ENCODE results near the gene WASL. TPM values are rescaled to one million over a fixed set of nuclear protein-coding genes. Genes with fewer than 3 reads are reported as not detected.

Gene WASL
- total RNA-seq, 1 experiment from 2014 or later: 42.3 TPM

GRCh38 chr7:123710683-123711082 is 38.1 kb downstream of the WASL start:
- Histone ChIP-seq H3K4me3 (ENCODE audit: low read depth, low read length) (no peak overlapping the region), H3K4me1 (peaks cover 22% of the 10 kb centered on the region), H3K27me3 (replicated peaks; ENCODE audit: control insufficient read depth, insufficient read depth, low read length) (no peaks in the 10 kb centered on the region), H3K36me3 (ENCODE audit: control insufficient read depth, insufficient read depth, low read length) (no peaks in the 10 kb centered on the region; the same call in 1 of the 2 replicates), H3K9me3 (no peaks in the 10 kb centered on the region)
- CTCF ChIA-PET: no interaction called here
- peaks cover 22% of the 10 kb centered on the region for H3K4me1 Mint-ChIP-seq (ENCODE audit: low read depth, unreplicated experiment)
- no peaks in the 10 kb centered on the region for H3K9me3 Mint-ChIP-seq (ENCODE audit: unreplicated experiment)
- H3K27ac Mint-ChIP-seq (ENCODE audit: unreplicated experiment): no peak overlapping the region
- H3K4me3 Mint-ChIP-seq (ENCODE audit: unreplicated experiment): no peak overlapping the region
- intact Hi-C loops (cut with micrococcal nuclease; ENCODE audit: unreplicated experiment): loop anchor here (5.0 kb wide), 1 partner anchor 37 kb away; the partner anchor contains the start of gene WASL
- peaks cover 18% of the 10 kb centered on the region for H3K36me3 Mint-ChIP-seq (ENCODE audit: insufficient read depth, unreplicated experiment)
- no peaks in the 10 kb centered on the region for H3K27me3 Mint-ChIP-seq (ENCODE audit: insufficient read depth, unreplicated experiment)
- no peak for TF ChIP-seq CTCF (IDR thresholded peaks at IDR 0.05; ENCODE audit: insufficient read depth in 1 of 2, low read depth in 1 of 2, low read length in 1 of 2, severe bottlenecking in 1 of 2, unreplicated experiment in 1 of 2)
- POLR2A ChIA-PET: no interaction called here
- no peak for DNase-seq
- no TSS peak for BruUV-seq (replicated peaks)

- BruUV-seq (replicated peaks): no TSS peak
- Mint-ChIP-seq H3K27ac (ENCODE audit: unreplicated experiment) (no peak overlapping the region), H3K9me3 (ENCODE audit: unreplicated experiment) (no peaks in the 10 kb centered on the region), H3K27me3 (ENCODE audit: insufficient read depth, unreplicated experiment) (no peaks in the 10 kb centered on the region), H3K36me3 (ENCODE audit: insufficient read depth, unreplicated experiment) (peaks cover 26% of the 10 kb centered on the region), H3K4me3 (ENCODE audit: unreplicated experiment) (no peak overlapping the region), H3K4me1 (ENCODE audit: low read depth, unreplicated experiment) (peaks cover 19% of the 10 kb centered on the region)
- ChIA-PET POLR2A (interaction anchor here (0.6 kb wide), 1 partner anchor 61 kb away, joined by 4 read pairs; no protein-coding TSS in a partner anchor), CTCF (no interaction called here)
- no peak for TF ChIP-seq CTCF (IDR thresholded peaks at IDR 0.05; ENCODE audit: insufficient read depth in 1 of 2, low read depth in 1 of 2, low read length in 1 of 2, severe bottlenecking in 1 of 2, unreplicated experiment in 1 of 2)
- Histone ChIP-seq H3K36me3 (ENCODE audit: control insufficient read depth, insufficient read depth, low read length) (no peaks in the 10 kb centered on the region; the same call in 1 of the 2 replicates), H3K9me3 (no peaks in the 10 kb centered on the region), H3K4me3 (ENCODE audit: low read depth, low read length) (no peak overlapping the region), H3K4me1 (peaks cover 12% of the 10 kb centered on the region), H3K27me3 (replicated peaks; ENCODE audit: control insufficient read depth, insufficient read depth, low read length) (no peaks in the 10 kb centered on the region)
- DNase-seq: no peak
- intact Hi-C loops (cut with micrococcal nuclease; ENCODE audit: unreplicated experiment): loop anchor here (5.0 kb wide), 1 partner anchor 88 kb away; no protein-coding TSS in a partner anchor
Measured at GRCh38 chr7:123709525-123709924, 39.3 kb downstream of the WASL start.

GRCh38 chr7:123705211-123705901 is 43.4 kb downstream of the WASL start:
- ChIA-PET CTCF (no interaction called here), POLR2A (no interaction called here)

More at GRCh38 chr7:123705211-123705901, 43.4 kb downstream of the WASL start:
- DNase-seq: no peak
- Mint-ChIP-seq H3K4me3 (ENCODE audit: unreplicated experiment) (no peak overlapping the region), H3K9me3 (ENCODE audit: unreplicated experiment) (no peaks in the 10 kb centered on the region), H3K27ac (ENCODE audit: unreplicated experiment) (no peak overlapping the region), H3K27me3 (ENCODE audit: insufficient read depth, unreplicated experiment) (no peaks in the 10 kb centered on the region), H3K4me1 (ENCODE audit: low read depth, unreplicated experiment) (peaks cover 10% of the 10 kb centered on the region), H3K36me3 (ENCODE audit: insufficient read depth, unreplicated experiment) (peaks cover 24% of the 10 kb centered on the region)
- H3K36me3 ChIP-seq (ENCODE audit: control insufficient read depth, insufficient read depth, low read length): no peaks in the 10 kb centered on the region; the same call in 1 of the 2 replicates
- no peak for TF ChIP-seq CTCF (IDR thresholded peaks at IDR 0.05; ENCODE audit: insufficient read depth in 1 of 2, low read depth in 1 of 2, low read length in 1 of 2, severe bottlenecking in 1 of 2, unreplicated experiment in 1 of 2)
- no peak overlapping the region for H3K4me3 ChIP-seq (ENCODE audit: low read depth, low read length)
- BruUV-seq (replicated peaks): no TSS peak
- no peaks in the 10 kb centered on the region for H3K27me3 ChIP-seq (replicated peaks; ENCODE audit: control insufficient read depth, insufficient read depth, low read length)
- peaks cover 14% of the 10 kb centered on the region for H3K4me1 ChIP-seq
- intact Hi-C loops (cut with micrococcal nuclease; ENCODE audit: unreplicated experiment): loop anchor here (5.0 kb wide), 1 partner anchor 92 kb away; no protein-coding TSS in a partner anchor
- no peaks in the 10 kb centered on the region for H3K9me3 ChIP-seq
